ENCODE data around the gene ITPRIPL1.

GRCh38 chr2:96305091-96305978, 19.8 kb upstream of the ITPRIPL1 start, which contains the start of gene SNRNP200:
- peak; percentile 93 for TF ChIP-seq POLR2A (IDR thresholded peaks at IDR 0.05; ENCODE audit: low read depth, low read length)
- TF ChIP-seq POLR2AphosphoS5 (IDR thresholded peaks at IDR 0.05; ENCODE audit: low read depth, low read length): peak; percentile 95
- peak; percentile 67 for TF ChIP-seq TAF1 (IDR thresholded peaks at IDR 0.05; ENCODE audit: borderline replicate concordance, low read depth, low read length)
